ENCODE measurements around the gene GLIS1.

- TF ChIP-seq, protein P1, sequence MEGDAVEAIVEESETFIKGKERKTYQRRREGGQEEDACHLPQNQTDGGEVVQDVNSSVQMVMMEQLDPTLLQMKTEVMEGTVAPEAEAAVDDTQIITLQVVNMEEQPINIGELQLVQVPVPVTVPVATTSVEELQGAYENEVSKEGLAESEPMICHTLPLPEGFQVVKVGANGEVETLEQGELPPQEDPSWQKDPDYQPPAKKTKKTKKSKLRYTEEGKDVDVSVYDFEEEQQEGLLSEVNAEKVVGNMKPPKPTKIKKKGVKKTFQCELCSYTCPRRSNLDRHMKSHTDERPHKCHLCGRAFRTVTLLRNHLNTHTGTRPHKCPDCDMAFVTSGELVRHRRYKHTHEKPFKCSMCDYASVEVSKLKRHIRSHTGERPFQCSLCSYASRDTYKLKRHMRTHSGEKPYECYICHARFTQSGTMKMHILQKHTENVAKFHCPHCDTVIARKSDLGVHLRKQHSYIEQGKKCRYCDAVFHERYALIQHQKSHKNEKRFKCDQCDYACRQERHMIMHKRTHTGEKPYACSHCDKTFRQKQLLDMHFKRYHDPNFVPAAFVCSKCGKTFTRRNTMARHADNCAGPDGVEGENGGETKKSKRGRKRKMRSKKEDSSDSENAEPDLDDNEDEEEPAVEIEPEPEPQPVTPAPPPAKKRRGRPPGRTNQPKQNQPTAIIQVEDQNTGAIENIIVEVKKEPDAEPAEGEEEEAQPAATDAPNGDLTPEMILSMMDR (IDR thresholded peaks at IDR 0.05): no peak
- no peak for TF ChIP-seq POLR2A (IDR thresholded peaks at IDR 0.05)
Observed at GRCh38 chr1:53653200-53653575, 85.8 kb downstream of the GLIS1 start.

Measured in lower leg skin (tissue), 3 donors.